ENCODE measurements around the gene ATOH8.
A peak's percentile ranks its signal among the peaks of the same experiment; 100 is the strongest.

Gene ATOH8

GRCh38 chr2:85797263-85797660, 43.5 kb downstream of the ATOH8 start:
- H3K9me3 ChIP-seq (ENCODE audit: insufficient read depth, low read depth, low read length), result no peaks in the 10 kb centered on the region
- no peaks in the 10 kb centered on the region for H3K27me3 ChIP-seq (ENCODE audit: insufficient read depth, low read length)
- no peak overlapping the region for H2BK120ac ChIP-seq (ENCODE audit: insufficient read depth, low read length, poor library complexity)
- no peak overlapping the region for H3K9ac ChIP-seq (ENCODE audit: low read length)
- H4K12ac ChIP-seq (ENCODE audit: low read depth, low read length), result no peak overlapping the region
- H3K4me3 ChIP-seq (ENCODE audit: low read depth, low read length), result no peak overlapping the region
- H2BK12ac ChIP-seq (ENCODE audit: low read length), result no peak overlapping the region
- H3K23ac ChIP-seq (ENCODE audit: low read length), result no peak overlapping the region
- H4K91ac ChIP-seq (ENCODE audit: low read depth, low read length), result no peak overlapping the region
- no peaks in the 10 kb centered on the region for H3K36me3 ChIP-seq (ENCODE audit: control insufficient read depth in 1 of 2, insufficient read depth in 2 of 2, low read length in 2 of 2)
- no peak overlapping the region for H3K4ac ChIP-seq (ENCODE audit: low read depth, low read length)
- H3K14ac ChIP-seq (ENCODE audit: low read length), result no peak overlapping the region
- no peaks in the 10 kb centered on the region for H3K79me1 ChIP-seq (ENCODE audit: low read length)
- H3K27ac ChIP-seq (ENCODE audit: low read depth, low read length), result no peak overlapping the region
- WGBS (ENCODE audit: extremely low coverage, insufficient coverage, insufficient read length), result no CpG with 5 or more reads among the region's 13 CpGs
- H2AK5ac ChIP-seq (ENCODE audit: low read length), result no peak overlapping the region
- no peak overlapping the region for H4K8ac ChIP-seq (ENCODE audit: low read depth, low read length)
- H3K79me2 ChIP-seq (ENCODE audit: control insufficient read depth, insufficient read depth, low read length, poor library complexity), result no peaks in the 10 kb centered on the region
- H2BK5ac ChIP-seq (ENCODE audit: low read depth, low read length, poor library complexity), result no peak overlapping the region
- H3K18ac ChIP-seq (ENCODE audit: low read length), result no peak overlapping the region
- no peak for DNase-seq
- no peak overlapping the region for H2AFZ ChIP-seq (ENCODE audit: insufficient read depth, low read length, poor library complexity)
- H3K4me2 ChIP-seq (ENCODE audit: low read length), result no peak overlapping the region
- peaks cover 4% of the 10 kb centered on the region in 2 experiments for H3K4me1 ChIP-seq (ENCODE audit: control insufficient read depth in 1 of 2, insufficient read depth in 2 of 2, low read length in 2 of 2)

GRCh38 chr2:85797921-85798320, 44.1 kb downstream of the ATOH8 start:
- Histone ChIP-seq H3K27me3 (ENCODE audit: insufficient read depth, low read length) (no peaks in the 10 kb centered on the region), H3K18ac (ENCODE audit: low read length) (no peak overlapping the region), H2BK120ac (ENCODE audit: insufficient read depth, low read length, poor library complexity) (no peak overlapping the region), H3K4ac (ENCODE audit: low read depth, low read length) (no peak overlapping the region), H2BK12ac (ENCODE audit: low read length) (no peak overlapping the region), H3K79me2 (ENCODE audit: control insufficient read depth, insufficient read depth, low read length, poor library complexity) (no peaks in the 10 kb centered on the region), H2BK5ac (ENCODE audit: low read depth, low read length, poor library complexity) (no peak overlapping the region), H2AFZ (ENCODE audit: insufficient read depth, low read length, poor library complexity) (no peak overlapping the region), H4K91ac (ENCODE audit: low read depth, low read length) (no peak overlapping the region), H3K4me3 (ENCODE audit: low read depth, low read length) (no peak overlapping the region), H2AK5ac (ENCODE audit: low read length) (no peak overlapping the region), H4K12ac (ENCODE audit: low read depth, low read length) (no peak overlapping the region), H3K4me2 (ENCODE audit: low read length) (no peak overlapping the region), H3K9me3 (ENCODE audit: insufficient read depth, low read depth, low read length) (no peaks in the 10 kb centered on the region), H3K27ac (ENCODE audit: low read depth, low read length) (no peak overlapping the region), H3K79me1 (ENCODE audit: low read length) (no peaks in the 10 kb centered on the region), H3K4me1 (ENCODE audit: control insufficient read depth in 1 of 2, insufficient read depth in 2 of 2, low read length in 2 of 2) (peaks cover 2% of the 10 kb centered on the region in 2 experiments), H3K36me3 (ENCODE audit: control insufficient read depth in 1 of 2, insufficient read depth in 2 of 2, low read length in 2 of 2) (no peaks in the 10 kb centered on the region), H3K9ac (ENCODE audit: low read length) (no peak overlapping the region), H4K8ac (ENCODE audit: low read depth, low read length) (no peak overlapping the region), H3K23ac (ENCODE audit: low read length) (no peak overlapping the region), H3K14ac (ENCODE audit: low read length) (no peak overlapping the region)
- peak in 1 of 2 donors; percentile 29 for DNase-seq
- no CpG with 5 or more reads among the region's 6 CpGs for WGBS (ENCODE audit: extremely low coverage, insufficient coverage, insufficient read length)

GRCh38 chr2:85799215-85799956, 45.6 kb downstream of the ATOH8 start:
- no peak overlapping the region for H2AK5ac ChIP-seq (ENCODE audit: low read length)
- no peak overlapping the region for H3K4me3 ChIP-seq (ENCODE audit: low read depth, low read length)
- H2BK12ac ChIP-seq (ENCODE audit: low read length), result no peak overlapping the region
- H3K18ac ChIP-seq (ENCODE audit: low read length), result no peak overlapping the region
- WGBS (ENCODE audit: extremely low coverage, insufficient coverage, insufficient read length), result no CpG with 5 or more reads among the region's 11 CpGs
- H3K36me3 ChIP-seq (ENCODE audit: control insufficient read depth in 1 of 2, insufficient read depth in 2 of 2, low read length in 2 of 2), result no peaks in the 10 kb centered on the region
- H4K8ac ChIP-seq (ENCODE audit: low read depth, low read length), result no peak overlapping the region
- no peak overlapping the region for H2BK120ac ChIP-seq (ENCODE audit: insufficient read depth, low read length, poor library complexity)
- H3K27me3 ChIP-seq (ENCODE audit: insufficient read depth, low read length), result no peaks in the 10 kb centered on the region
- H3K23ac ChIP-seq (ENCODE audit: low read length), result no peak overlapping the region
- H3K79me2 ChIP-seq (ENCODE audit: control insufficient read depth, insufficient read depth, low read length, poor library complexity), result no peaks in the 10 kb centered on the region
- no peak overlapping the region for H3K4me2 ChIP-seq (ENCODE audit: low read length)
- no peak overlapping the region for H4K12ac ChIP-seq (ENCODE audit: low read depth, low read length)
- no peak overlapping the region for H2BK5ac ChIP-seq (ENCODE audit: low read depth, low read length, poor library complexity)
- no peaks in the 10 kb centered on the region for H3K79me1 ChIP-seq (ENCODE audit: low read length)
- H2AFZ ChIP-seq (ENCODE audit: insufficient read depth, low read length, poor library complexity), result no peak overlapping the region
- H3K9ac ChIP-seq (ENCODE audit: low read length), result no peak overlapping the region
- H4K91ac ChIP-seq (ENCODE audit: low read depth, low read length), result no peak overlapping the region
- H3K9me3 ChIP-seq (ENCODE audit: insufficient read depth, low read depth, low read length), result no peaks in the 10 kb centered on the region
- H3K4ac ChIP-seq (ENCODE audit: low read depth, low read length), result no peak overlapping the region
- H3K27ac ChIP-seq (ENCODE audit: low read depth, low read length), result no peak overlapping the region
- H3K4me1 ChIP-seq (ENCODE audit: control insufficient read depth in 1 of 2, insufficient read depth in 2 of 2, low read length in 2 of 2), result no peaks in the 10 kb centered on the region
- DNase-seq, result peak in 1 of 2 donors; percentile 41
- H3K14ac ChIP-seq (ENCODE audit: low read length), result no peak overlapping the region

- H4K12ac ChIP-seq (ENCODE audit: low read depth, low read length), result no peak overlapping the region
- no peaks in the 10 kb centered on the region for H3K9me3 ChIP-seq (ENCODE audit: insufficient read depth, low read depth, low read length)
- no peaks in the 10 kb centered on the region for H3K4me1 ChIP-seq (ENCODE audit: control insufficient read depth in 1 of 2, insufficient read depth in 2 of 2, low read length in 2 of 2)
- no peak overlapping the region for H3K23ac ChIP-seq (ENCODE audit: low read length)
- H2AFZ ChIP-seq (ENCODE audit: insufficient read depth, low read length, poor library complexity), result no peak overlapping the region
- no peak overlapping the region for H3K27ac ChIP-seq (ENCODE audit: low read depth, low read length)
- H4K8ac ChIP-seq (ENCODE audit: low read depth, low read length), result no peak overlapping the region
- H3K79me2 ChIP-seq (ENCODE audit: control insufficient read depth, insufficient read depth, low read length, poor library complexity), result no peaks in the 10 kb centered on the region
- H3K4me2 ChIP-seq (ENCODE audit: low read length), result no peak overlapping the region
- H4K91ac ChIP-seq (ENCODE audit: low read depth, low read length), result no peak overlapping the region
- no peak overlapping the region for H3K9ac ChIP-seq (ENCODE audit: low read length)
- no peak overlapping the region for H3K4ac ChIP-seq (ENCODE audit: low read depth, low read length)
- H2BK5ac ChIP-seq (ENCODE audit: low read depth, low read length, poor library complexity), result no peak overlapping the region
- WGBS (ENCODE audit: extremely low coverage, insufficient coverage, insufficient read length), result no CpG with 5 or more reads among the region's 3 CpGs
- H3K27me3 ChIP-seq (ENCODE audit: insufficient read depth, low read length), result no peaks in the 10 kb centered on the region
- no peak overlapping the region for H2BK12ac ChIP-seq (ENCODE audit: low read length)
- no peaks in the 10 kb centered on the region for H3K36me3 ChIP-seq (ENCODE audit: control insufficient read depth in 1 of 2, insufficient read depth in 2 of 2, low read length in 2 of 2)
- no peaks in the 10 kb centered on the region for H3K79me1 ChIP-seq (ENCODE audit: low read length)
- H3K14ac ChIP-seq (ENCODE audit: low read length), result no peak overlapping the region
- no peak overlapping the region for H3K18ac ChIP-seq (ENCODE audit: low read length)
- no peak overlapping the region for H3K4me3 ChIP-seq (ENCODE audit: low read depth, low read length)
- no peak overlapping the region for H2BK120ac ChIP-seq (ENCODE audit: insufficient read depth, low read length, poor library complexity)
- DNase-seq, result no peak
- no peak overlapping the region for H2AK5ac ChIP-seq (ENCODE audit: low read length)
Observed at GRCh38 chr2:85800586-85800985, 46.8 kb downstream of the ATOH8 start.
